MM.1S (cell line): Measurements from ENCODE around the gene SPHKAP.

ENCODE experiments used
- DNase-seq: peaks from one replicate; pipeline ENCODE4 v3.0.0-alpha.2; 2015
- H2AFZ ChIP-seq: fragments of 300-600 bp; sonication (generic); 2 replicates; pipeline ENCODE4 v1.6.0; 2016; ENCODE audit warnings: antibody characterized with exemption, low read length
- H3F3A ChIP-seq: fragments of 300-600 bp; sonication (generic); 2 replicates; pipeline ENCODE4 v1.6.1; 2016; ENCODE audit warnings: mild to moderate bottlenecking, antibody characterized with exemption, low read length, moderate library complexity, mixed read lengths; ENCODE audit not compliant: insufficient read depth
- H3K27ac ChIP-seq: fragments of 300-600 bp; sonication (generic); 2 replicates; pipeline ENCODE4 v1.5.1; 2016; ENCODE audit warnings: mild to moderate bottlenecking, low read length
- H3K27me3 ChIP-seq: fragments of 300-600 bp; sonication (generic); replicated peaks from 2 replicates; pipeline ENCODE4 v1.6.0; 2016; ENCODE audit warnings: low read length; ENCODE audit not compliant: insufficient read depth
- H3K36me3 ChIP-seq: fragments of 300-600 bp; sonication (generic); replicated peaks from 2 replicates; pipeline ENCODE4 v1.6.1; 2016; ENCODE audit warnings: mild to moderate bottlenecking, low read length, mixed read lengths; ENCODE audit not compliant: insufficient read depth
- H3K4me1 ChIP-seq: fragments of 300-600 bp; sonication (generic); 2 replicates; pipeline ENCODE4 v1.6.1; 2016; ENCODE audit warnings: low read length, mixed read lengths
- H3K4me2 ChIP-seq: fragments of 300-600 bp; sonication (generic); 2 replicates; pipeline ENCODE4 v1.6.0; 2016; ENCODE audit warnings: low read depth, low read length
- H3K4me3 ChIP-seq: fragments of 300-600 bp; sonication (generic); 2 replicates; pipeline ENCODE4 v1.5.1; 2016; ENCODE audit warnings: low read length, mixed read lengths
- H3K79me2 ChIP-seq: fragments of 300-600 bp; sonication (generic); 2 replicates; pipeline ENCODE4 v1.6.1; 2016; ENCODE audit warnings: mixed run types, low read length, mixed read lengths
- H3K9ac ChIP-seq: fragments of 300-600 bp; sonication (generic); 2 replicates; pipeline ENCODE4 v1.6.1; 2016; ENCODE audit warnings: low read length, mixed read lengths
- H3K9me2 ChIP-seq: fragments of 300-600 bp; sonication (generic); replicated peaks from 2 replicates; pipeline ENCODE4 v1.6.1; 2016; ENCODE audit warnings: mild to moderate bottlenecking, low read length, mixed read lengths; ENCODE audit not compliant: insufficient read depth
- H3K9me3 ChIP-seq: fragments of 300-600 bp; sonication (generic); replicated peaks from 2 replicates; pipeline ENCODE4 v1.6.1; 2016; ENCODE audit warnings: mild to moderate bottlenecking, low read length, mixed read lengths; ENCODE audit not compliant: insufficient read depth
- H4K20me1 ChIP-seq: fragments of 300-600 bp; sonication (generic); 2 replicates; pipeline ENCODE4 v1.6.1; 2016; ENCODE audit warnings: mild to moderate bottlenecking, low read length, moderate library complexity, mixed read lengths; ENCODE audit not compliant: insufficient read depth
- EZH2 ChIP-seq: fragments of 300-600 bp; sonication (generic); optimal IDR thresholded peaks from 2 replicates; pipeline ENCODE3; 2017; ENCODE audit warnings: low read depth, mild to moderate bottlenecking, antibody characterized with exemption, low read length, mixed read lengths
- EZH2phosphoT487 ChIP-seq: fragments of 300-600 bp; sonication (generic); IDR thresholded peaks from 2 replicates; pipeline ENCODE4 v1.6.1; 2018; ENCODE audit warnings: antibody characterized with exemption, low read length
- TF ChIP-seq, protein P1 (sequence below): fragments of 300-600 bp; sonication (generic); IDR thresholded peaks from 2 replicates; pipeline ENCODE4 v1.5.1; 2016; ENCODE audit warnings: antibody characterized with exemption, low read length, mixed read lengths

The SPHKAP gene

GRCh38 chr2:228131833-228132232 lies 49.7 kb downstream of the SPHKAP start:
- Histone ChIP-seq H3K9me3 (no peaks in the 10 kb centered on the region), H3K27me3 (no peaks in the 10 kb centered on the region), H3F3A (no peaks in the 10 kb centered on the region), H3K4me1 (0 out of 2 replicates have a peak, but pooled peaks cover 3% of the 10 kb centered on the region), H3K4me2 (no peak overlapping the region), H4K20me1 (no peaks in the 10 kb centered on the region), H3K36me3 (no peaks in the 10 kb centered on the region), H3K79me2 (no peaks in the 10 kb centered on the region), H3K4me3 (no peak overlapping the region), H3K27ac (no peak overlapping the region), H2AFZ (no peak overlapping the region), H3K9ac (no peak overlapping the region), H3K9me2 (no peaks in the 10 kb centered on the region)
- DNase-seq: no peak
- no peak for TF ChIP-seq EZH2phosphoT487
- TF ChIP-seq, protein P1, sequence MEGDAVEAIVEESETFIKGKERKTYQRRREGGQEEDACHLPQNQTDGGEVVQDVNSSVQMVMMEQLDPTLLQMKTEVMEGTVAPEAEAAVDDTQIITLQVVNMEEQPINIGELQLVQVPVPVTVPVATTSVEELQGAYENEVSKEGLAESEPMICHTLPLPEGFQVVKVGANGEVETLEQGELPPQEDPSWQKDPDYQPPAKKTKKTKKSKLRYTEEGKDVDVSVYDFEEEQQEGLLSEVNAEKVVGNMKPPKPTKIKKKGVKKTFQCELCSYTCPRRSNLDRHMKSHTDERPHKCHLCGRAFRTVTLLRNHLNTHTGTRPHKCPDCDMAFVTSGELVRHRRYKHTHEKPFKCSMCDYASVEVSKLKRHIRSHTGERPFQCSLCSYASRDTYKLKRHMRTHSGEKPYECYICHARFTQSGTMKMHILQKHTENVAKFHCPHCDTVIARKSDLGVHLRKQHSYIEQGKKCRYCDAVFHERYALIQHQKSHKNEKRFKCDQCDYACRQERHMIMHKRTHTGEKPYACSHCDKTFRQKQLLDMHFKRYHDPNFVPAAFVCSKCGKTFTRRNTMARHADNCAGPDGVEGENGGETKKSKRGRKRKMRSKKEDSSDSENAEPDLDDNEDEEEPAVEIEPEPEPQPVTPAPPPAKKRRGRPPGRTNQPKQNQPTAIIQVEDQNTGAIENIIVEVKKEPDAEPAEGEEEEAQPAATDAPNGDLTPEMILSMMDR: no peak
- TF ChIP-seq EZH2: no peak

DNA sequence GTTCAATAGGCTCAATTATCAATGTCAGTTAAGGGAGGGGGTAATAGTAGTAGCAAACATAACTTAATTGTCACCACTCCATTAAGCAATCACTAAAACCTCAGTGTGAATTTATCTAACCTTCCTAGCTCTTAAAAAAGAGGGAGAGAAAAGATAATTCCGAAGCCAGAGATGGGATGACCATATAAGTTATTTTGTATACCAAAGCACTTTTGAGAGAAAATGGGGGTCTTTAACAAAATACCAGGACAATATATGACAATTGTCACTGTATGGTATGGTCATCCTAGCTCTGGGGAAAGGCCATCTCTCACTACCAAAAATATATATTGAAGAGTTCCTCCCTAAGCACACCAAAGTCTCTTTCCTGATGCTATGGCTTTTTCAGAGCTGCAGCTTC lies 55.1 kb downstream of the SPHKAP start:
- H3K4me2 ChIP-seq: no peak overlapping the region
- H3F3A ChIP-seq: no peaks in the 10 kb centered on the region
- H3K4me1 ChIP-seq: no peaks in the 10 kb centered on the region
- H3K79me2 ChIP-seq: no peaks in the 10 kb centered on the region
- no peaks in the 10 kb centered on the region for H3K36me3 ChIP-seq
- no peaks in the 10 kb centered on the region for H3K27me3 ChIP-seq
- TF ChIP-seq EZH2phosphoT487 (no peak), EZH2 (no peak)
- TF ChIP-seq, protein P1: no peak
- no peak overlapping the region for H2AFZ ChIP-seq
- no peak overlapping the region for H3K27ac ChIP-seq
- no peak overlapping the region for H3K9ac ChIP-seq
- DNase-seq: no peak
- no peak overlapping the region for H3K4me3 ChIP-seq
- H4K20me1 ChIP-seq: no peaks in the 10 kb centered on the region
- H3K9me3 ChIP-seq: no peaks in the 10 kb centered on the region
- H3K9me2 ChIP-seq: no peaks in the 10 kb centered on the region

DNA sequence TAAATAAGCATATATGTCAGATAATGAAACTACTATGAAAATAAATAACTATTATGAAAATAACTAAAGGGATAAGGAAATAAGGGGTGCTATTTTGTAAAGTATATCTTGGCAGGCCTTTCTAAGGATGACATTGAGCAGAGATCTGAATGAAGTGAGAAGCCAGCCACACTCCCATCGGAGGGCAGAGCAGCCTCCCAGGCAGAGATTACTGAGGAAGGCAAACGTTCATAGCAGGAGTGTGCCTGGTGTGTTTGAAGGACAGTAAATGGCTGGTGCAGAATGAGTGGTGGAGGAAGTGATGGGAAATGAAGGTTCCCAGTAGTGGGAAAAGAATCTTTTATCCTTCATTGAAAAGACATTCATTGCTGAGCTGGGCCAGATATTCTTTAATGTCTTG lies 62.5 kb downstream of the SPHKAP start:
- Histone ChIP-seq H3F3A (no peaks in the 10 kb centered on the region), H3K4me3 (no peak overlapping the region), H3K9me3 (no peaks in the 10 kb centered on the region), H3K27me3 (no peaks in the 10 kb centered on the region), H3K4me1 (no peaks in the 10 kb centered on the region), H3K4me2 (no peak overlapping the region), H3K27ac (no peak overlapping the region), H3K9ac (no peak overlapping the region), H3K9me2 (no peaks in the 10 kb centered on the region), H2AFZ (no peak overlapping the region), H3K79me2 (no peaks in the 10 kb centered on the region), H4K20me1 (no peaks in the 10 kb centered on the region), H3K36me3 (no peaks in the 10 kb centered on the region)
- no peak for DNase-seq
- TF ChIP-seq, protein P1: no peak
- TF ChIP-seq EZH2phosphoT487 (no peak), EZH2 (no peak)
